Body of pancreas (tissue), 4 donors: ENCODE data around the gene CEBPG. TPM values are rescaled to one million over a fixed set of nuclear protein-coding genes. Genes with fewer than 3 reads are reported as not detected.

Experiments used
- ATAC-seq: fragments of 150-250 bp; one replicate; pipeline ENCODE4 v1.9.1; 2016
- DNase-seq, 4 donors: peaks; one replicate each; pipeline ENCODE4 v3.0.0-alpha.2; 2019
- H3K27ac ChIP-seq, 4 donors: fragments of 200-600 bp; sonication (generic); 1 replicate in 3 of 4; 2 replicates in 1 of 4; pipeline versions ENCODE4 v1.5.1 to v1.6.1; 2016 to 2019; ENCODE audit warnings: mild to moderate bottlenecking in 1 of 4, mixed read lengths in 1 of 4, moderate library complexity in 1 of 4
- H3K27me3 ChIP-seq, 2 donors: fragments of 200-600 bp; sonication (generic); one replicate each; pipeline ENCODE4 v1.6.0; 2016; ENCODE audit warnings: mild to moderate bottlenecking in 1 of 2
- H3K36me3 ChIP-seq, 2 donors: fragments of 200-600 bp; sonication (generic); replicated peaks in 1 of 2; 2 replicates each; pipeline ENCODE4 v1.5.1; 2016; ENCODE audit warnings: low read depth in 2 of 2; ENCODE audit not compliant: insufficient read depth in 1 of 2
- H3K4me1 ChIP-seq: fragments of 200-600 bp; sonication (generic); one replicate; pipeline ENCODE4 v1.6.0; 2016
- H3K4me3 ChIP-seq, 2 donors: fragments of 200-600 bp; sonication (generic); 1 replicate in 1 of 2; 2 replicates in 1 of 2; pipeline ENCODE4 v1.5.1; 2016 to 2019
- H3K9me3 ChIP-seq, 3 donors: fragments of 200-600 bp; sonication (generic); 1 replicate in 2 of 3; 2 replicates in 1 of 3; pipeline ENCODE4 v1.5.1; 2016
- CTCF ChIP-seq, 7 experiments: fragments of 450-650 bp in 4 of 7; fragments of 200-600 bp in 3 of 7; sonication (generic) in 3 of 7; IDR thresholded peaks; one replicate each; pipeline ENCODE4 v1.5.1; 2016 to 2019; ENCODE audit warnings: antibody characterized with exemption in 7 of 7
- POLR2A ChIP-seq, 3 donors: fragments of 450-650 bp; IDR thresholded peaks; one replicate each; pipeline ENCODE4 v1.6.1; 2016; ENCODE audit warnings: antibody characterized with exemption in 3 of 3, mild to moderate bottlenecking in 2 of 3
- WGBS, 2 donors: methylation state at CpG; one replicate each; pipeline ENCODE4 v1.1.5; 2017; 5-methylcytosine and 5-hydroxymethylcytosine counted together
- intact Hi-C: fragments of 100-400 bp; cut with DNase I; formaldehyde crosslinking; loops from one replicate; pipeline ENCODE4 v1.15.1; 2023
- total RNA-seq, 2 donors: library from RNA; depleted of rRNA; stranded (reverse); fragments of >200 nt; gene quantifications; one replicate each; pipeline ENCODE4 v1.1.0, GENCODE V29; 2016

CEBPG gene
- total RNA-seq, 2 donors from 2014 or later = 13.2 to 16.3 TPM

GRCh38 chr19:33398361-33399060 is 25.0 kb downstream of the CEBPG start:
- H3K27me3 ChIP-seq = no peaks in the 10 kb centered on the region
- H3K9me3 ChIP-seq = no peaks in the 10 kb centered on the region
- H3K36me3 ChIP-seq = no peaks in the 10 kb centered on the region
- H3K4me3 ChIP-seq = no peak overlapping the region
- DNase-seq (no peak), ATAC-seq (no peak)
- WGBS, 2 donors = 91% methylated on average over 17 to 19 of the region's 19 CpGs
- peaks cover 27% of the 10 kb centered on the region for H3K4me1 ChIP-seq
- no peak for TF ChIP-seq CTCF (IDR thresholded peaks at IDR 0.05)
- no peak for TF ChIP-seq POLR2A (IDR thresholded peaks at IDR 0.05)
- H3K27ac ChIP-seq = no peak overlapping the region
- intact Hi-C loops = no loop called here

GRCh38 chr19:33399081-33399744 is 25.7 kb downstream of the CEBPG start:
- ATAC-seq (no peak), DNase-seq (peak in 2 of 4 donors; percentile 2 to 9)
- intact Hi-C loops = no loop called here
- TF ChIP-seq CTCF (IDR thresholded peaks at IDR 0.05) = no peak
- TF ChIP-seq POLR2A (IDR thresholded peaks at IDR 0.05) = no peak
- Histone ChIP-seq H3K4me1 (peaks cover 34% of the 10 kb centered on the region), H3K9me3 (no peaks in the 10 kb centered on the region), H3K4me3 (no peak overlapping the region), H3K27me3 (no peaks in the 10 kb centered on the region), H3K36me3 (no peaks in the 10 kb centered on the region), H3K27ac (no peak overlapping the region)
- WGBS, 2 donors = 95 to 98% methylated on average over 25 to 27 of the region's 28 CpGs

- Histone ChIP-seq H3K4me1 (peaks cover 34% of the 10 kb centered on the region), H3K36me3 (no peaks in the 10 kb centered on the region), H3K27me3 (no peaks in the 10 kb centered on the region), H3K27ac (no peak overlapping the region), H3K9me3 (no peaks in the 10 kb centered on the region), H3K4me3 (no peak overlapping the region)
- ATAC-seq (no peak), DNase-seq (peak in 1 of 4 donors; percentile 3)
- WGBS, 2 donors = 84 to 88% methylated on average over 6 to 20 of the region's 22 CpGs
- no peak for TF ChIP-seq POLR2A (IDR thresholded peaks at IDR 0.05)
- TF ChIP-seq CTCF (IDR thresholded peaks at IDR 0.05) = no peak
- intact Hi-C loops = no loop called here
These were observed 26.5 kb downstream of the CEBPG start for GRCh38 chr19:33399745-33400681.

- Histone ChIP-seq H3K36me3 (no peaks in the 10 kb centered on the region), H3K9me3 (no peaks in the 10 kb centered on the region), H3K4me3 (no peak overlapping the region), H3K27ac (no peak overlapping the region), H3K4me1 (peaks cover 25% of the 10 kb centered on the region), H3K27me3 (no peaks in the 10 kb centered on the region)
- WGBS, 2 donors = 91 to 100% methylated on average over 14 to 24 of the region's 24 CpGs
- DNase-seq = peak in 2 of 4 donors; percentile 6 to 15
- TF ChIP-seq POLR2A (IDR thresholded peaks at IDR 0.05) (no peak), CTCF (IDR thresholded peaks at IDR 0.05) (no peak)
- ATAC-seq = no peak
- intact Hi-C loops = no loop called here
These were observed 27.6 kb downstream of the CEBPG start for GRCh38 chr19:33400856-33401682.
